Suprapubic skin (tissue), 4 donors: ENCODE results near the gene CASK. TPM values are rescaled to one million over a fixed set of nuclear protein-coding genes. Genes with fewer than 3 reads are reported as not detected.
A peak's percentile ranks its signal among the peaks of the same experiment; 100 is the strongest.

Source experiments
- DNase-seq, 2 donors: peaks; one replicate each; pipeline ENCODE4 v3.0.0-alpha.2; 2019; ENCODE audit warnings: low spot score in 2 of 2
- H3K27ac ChIP-seq: fragments of 200-600 bp; sonication (generic); one replicate; pipeline ENCODE4 v1.5.1; 2019
- H3K27me3 ChIP-seq: fragments of 200-600 bp; sonication (generic); one replicate; pipeline ENCODE4 v1.5.1; 2019
- H3K36me3 ChIP-seq: fragments of 200-600 bp; sonication (generic); one replicate; pipeline ENCODE4 v1.5.1; 2019
- H3K4me1 ChIP-seq: fragments of 200-600 bp; sonication (generic); one replicate; pipeline ENCODE4 v1.5.1; 2019
- H3K4me3 ChIP-seq: fragments of 200-600 bp; sonication (generic); one replicate; pipeline ENCODE4 v1.5.1; 2019; ENCODE audit warnings: mild to moderate bottlenecking
- H3K9me3 ChIP-seq: fragments of 200-600 bp; sonication (generic); one replicate; pipeline ENCODE4 v1.5.1; 2019
- CTCF ChIP-seq, 2 donors: fragments of 200-600 bp in 1 of 2; fragments of 450-650 bp in 1 of 2; sonication (generic) in 1 of 2; IDR thresholded peaks; one replicate each; pipeline ENCODE4 v1.5.1; 2016 to 2019; ENCODE audit warnings: antibody characterized with exemption in 2 of 2, mild to moderate bottlenecking in 1 of 2, moderate library complexity in 1 of 2
- EP300 ChIP-seq: sonication (generic); formaldehyde crosslinking; IDR thresholded peaks from one replicate; pipeline ENCODE4 v1.6.1; 2017; ENCODE audit warnings: antibody characterized with exemption
- POLR2A ChIP-seq, 2 donors: fragments of 450-650 bp; IDR thresholded peaks; one replicate each; pipeline ENCODE4 v1.6.1; 2017; ENCODE audit warnings: antibody characterized with exemption in 2 of 2, mild to moderate bottlenecking in 2 of 2, moderate library complexity in 2 of 2
- POLR2AphosphoS5 ChIP-seq, 3 donors: sonication (generic); formaldehyde crosslinking; IDR thresholded peaks; one replicate each; pipeline ENCODE4 v1.6.1; 2017; ENCODE audit warnings: antibody characterized with exemption in 3 of 3
- WGBS: methylation state at CpG from one replicate; pipeline ENCODE4 v1.1.5; 2018; 5-methylcytosine and 5-hydroxymethylcytosine counted together
- total RNA-seq, 4 donors: library from RNA; depleted of rRNA; stranded (reverse); fragments of >200 nt; gene quantifications; one replicate each; pipeline ENCODE4 v1.1.0, GENCODE V29; 2016

The CASK gene
- total RNA-seq, 4 donors from 2014 or later = 19.4 to 28.6 (median 25.3) TPM

GRCh38 chrX:41688835-41689234 is 234.5 kb downstream of the CASK start, which contains the start of gene GPR34:
GPR34 (plus strand) TSS chrX:41688973; CDS start chrX:41695634, 6,661 bp downstream.
- no peaks in the 10 kb centered on the region for H3K27me3 ChIP-seq
- no peak within 1 kb of the TSS for H3K27ac ChIP-seq
- H3K4me1 ChIP-seq = peaks cover 5% of the 10 kb centered on the region
- DNase-seq = no peak
- H3K9me3 ChIP-seq = no peaks in the 10 kb centered on the region
- WGBS = 65% methylated on average over 8 of the region's 8 CpGs
- H3K36me3 ChIP-seq = no peaks in the 10 kb centered on the region
- H3K4me3 ChIP-seq = peak within 1 kb of the TSS; percentile 3
- TF ChIP-seq EP300 = no peak
- TF ChIP-seq CTCF (IDR thresholded peaks at IDR 0.05) = no peak
- TF ChIP-seq POLR2A (IDR thresholded peaks at IDR 0.05) = no peak
- TF ChIP-seq POLR2AphosphoS5 (IDR thresholded peaks at IDR 0.05) = no peak

GRCh38 chrX:41688156-41688555 is 235.2 kb downstream of the CASK start:
- Histone ChIP-seq H3K4me3 (no peak overlapping the region), H3K27ac (no peak overlapping the region), H3K9me3 (no peaks in the 10 kb centered on the region), H3K4me1 (peaks cover 5% of the 10 kb centered on the region), H3K36me3 (no peaks in the 10 kb centered on the region), H3K27me3 (no peaks in the 10 kb centered on the region)
- TF ChIP-seq EP300 (no peak), CTCF (IDR thresholded peaks at IDR 0.05) (no peak), POLR2A (IDR thresholded peaks at IDR 0.05) (no peak), POLR2AphosphoS5 (IDR thresholded peaks at IDR 0.05) (no peak)
- WGBS = 68% methylated on average over 2 of the region's 2 CpGs
- no peak for DNase-seq

DNA sequence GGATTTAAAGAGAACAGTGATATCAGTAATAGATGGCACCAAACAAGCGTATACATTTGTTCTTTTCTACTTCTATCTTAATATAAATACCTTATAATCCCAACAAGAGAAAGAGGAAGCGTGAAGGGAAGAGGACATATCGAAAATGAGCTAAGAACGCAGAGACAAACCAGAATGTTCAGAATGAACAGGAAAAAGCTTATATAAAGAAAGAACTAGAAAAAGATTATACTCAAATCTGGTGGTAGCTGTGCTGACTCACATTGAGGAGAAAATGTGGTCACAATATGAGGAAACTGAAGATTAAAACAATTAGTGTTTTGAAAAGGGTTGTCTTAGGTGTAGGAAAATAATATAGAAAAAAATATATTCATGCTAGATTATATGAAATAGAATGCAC is 236.6 kb downstream of the CASK start:
- 84% methylated on average over 4 of the region's 4 CpGs for WGBS
- no peaks in the 10 kb centered on the region for H3K9me3 ChIP-seq
- DNase-seq = no peak
- no peak for TF ChIP-seq POLR2A (IDR thresholded peaks at IDR 0.05)
- TF ChIP-seq CTCF (IDR thresholded peaks at IDR 0.05) = no peak
- TF ChIP-seq POLR2AphosphoS5 (IDR thresholded peaks at IDR 0.05) = no peak
- H3K27me3 ChIP-seq = no peaks in the 10 kb centered on the region
- no peaks in the 10 kb centered on the region for H3K36me3 ChIP-seq
- H3K27ac ChIP-seq = no peak overlapping the region
- H3K4me1 ChIP-seq = peaks cover 5% of the 10 kb centered on the region
- no peak overlapping the region for H3K4me3 ChIP-seq

DNA sequence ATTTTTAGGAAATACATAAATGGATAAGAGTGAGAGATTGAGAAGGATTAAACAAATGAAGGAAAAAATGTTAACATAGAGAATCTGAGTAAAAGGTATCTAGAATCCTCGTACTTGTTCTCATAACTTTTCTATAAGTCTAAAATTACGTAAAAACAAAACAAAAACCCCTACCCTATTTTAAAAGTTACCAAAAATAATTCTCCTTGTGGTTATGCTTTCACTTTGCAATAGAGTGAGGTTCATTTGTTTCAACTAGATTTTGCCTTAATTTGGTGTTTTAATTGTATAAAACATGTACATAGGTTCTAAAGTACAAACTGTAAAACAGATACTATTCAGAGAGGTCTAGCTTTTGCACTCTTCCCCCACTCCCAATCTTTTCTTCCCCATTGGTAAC is 238.4 kb downstream of the CASK start:
- Histone ChIP-seq H3K27me3 (no peaks in the 10 kb centered on the region), H3K27ac (no peak overlapping the region), H3K4me1 (peaks cover 5% of the 10 kb centered on the region), H3K36me3 (no peaks in the 10 kb centered on the region), H3K9me3 (no peaks in the 10 kb centered on the region), H3K4me3 (no peak overlapping the region)
- WGBS = 89% methylated on average over 2 of the region's 2 CpGs
- DNase-seq = no peak
- TF ChIP-seq POLR2AphosphoS5 (IDR thresholded peaks at IDR 0.05) = no peak
- no peak for TF ChIP-seq POLR2A (IDR thresholded peaks at IDR 0.05)
- TF ChIP-seq CTCF (IDR thresholded peaks at IDR 0.05) = no peak
- TF ChIP-seq EP300 = no peak

DNA sequence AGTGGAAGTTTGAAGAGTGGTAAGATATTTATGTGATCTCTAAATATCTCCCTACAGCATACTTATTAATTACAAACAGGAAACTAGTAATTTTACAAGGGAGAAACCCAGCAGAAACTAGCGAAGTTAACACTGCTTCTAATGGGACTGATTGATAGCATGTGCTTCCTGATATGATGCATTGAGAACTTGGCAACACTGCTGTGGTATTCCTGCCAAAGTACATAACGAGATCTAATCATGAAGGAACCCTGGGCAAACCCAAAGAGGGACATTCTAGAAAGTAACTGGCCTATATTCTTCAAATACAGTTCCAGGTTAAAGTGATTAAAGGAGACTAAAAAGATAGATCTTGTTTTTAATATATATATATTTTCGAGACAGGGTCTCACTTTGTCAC is 239.2 kb downstream of the CASK start:
- DNase-seq = no peak
- no peaks in the 10 kb centered on the region for H3K36me3 ChIP-seq
- TF ChIP-seq POLR2AphosphoS5 (IDR thresholded peaks at IDR 0.05) (no peak), EP300 (no peak)
- H3K9me3 ChIP-seq = no peaks in the 10 kb centered on the region
- no peak overlapping the region for H3K4me3 ChIP-seq
- H3K4me1 ChIP-seq = peaks cover 5% of the 10 kb centered on the region
- no peaks in the 10 kb centered on the region for H3K27me3 ChIP-seq
- 38% methylated on average over 3 of the region's 3 CpGs for WGBS
- H3K27ac ChIP-seq = no peak overlapping the region
